Measurements from ENCODE around the gene PDCL3. TPM values are rescaled to one million over a fixed set of nuclear protein-coding genes. Genes with fewer than 3 reads are reported as not detected.

The PDCL3 gene
- total RNA-seq, 1 donor from 2014 or later, result 24.9 TPM

GRCh38 chr2:100548771-100549170 is 14.0 kb upstream of the PDCL3 start:
- no peak overlapping the region for H3K4me3 ChIP-seq
- H3K36me3 ChIP-seq, result no peaks in the 10 kb centered on the region
- H3K79me2 ChIP-seq (ENCODE audit: low read depth), result no peaks in the 10 kb centered on the region
- H3K36me3 Mint-ChIP-seq, result no peaks in the 10 kb centered on the region
- no peaks in the 10 kb centered on the region for H3K9me3 ChIP-seq (ENCODE audit: low read depth)
- no peak overlapping the region for H3K4me2 ChIP-seq
- H3K4me1 ChIP-seq, result no peaks in the 10 kb centered on the region
- H3K27ac Mint-ChIP-seq, result no peak overlapping the region
- H3F3A ChIP-seq (ENCODE audit: low read depth), result no peaks in the 10 kb centered on the region
- H3K4me3 Mint-ChIP-seq, result no peak overlapping the region
- TF ChIP-seq EZH2 (IDR thresholded peaks at IDR 0.05) (no peak), EZH2phosphoT487 (IDR thresholded peaks at IDR 0.05) (no peak), CTCF (IDR thresholded peaks at IDR 0.05) (no peak)
- H2AFZ ChIP-seq (replicated peaks), result no peak overlapping the region
- H3K27me3 Mint-ChIP-seq (ENCODE audit: insufficient read depth, low read depth), result peaks cover 9% of the 10 kb centered on the region
- DNase-seq (ENCODE audit: low spot score), result peak; percentile 15
- H4K20me1 ChIP-seq (ENCODE audit: low read depth), result no peaks in the 10 kb centered on the region
- peaks cover 10% of the 10 kb centered on the region for H3K4me1 Mint-ChIP-seq
- H3K9ac ChIP-seq, result no peak overlapping the region
- H3K27me3 ChIP-seq, result no peaks in the 10 kb centered on the region
- no peak overlapping the region for H3K27ac ChIP-seq
- peaks cover 14% of the 10 kb centered on the region for H3K9me3 Mint-ChIP-seq

GRCh38 chr2:100551303-100551702 is 11.5 kb upstream of the PDCL3 start:
- Mint-ChIP-seq H3K9me3 (peaks cover 10% of the 10 kb centered on the region), H3K27ac (no peak overlapping the region), H3K27me3 (ENCODE audit: insufficient read depth, low read depth) (peaks cover 11% of the 10 kb centered on the region), H3K4me1 (peaks cover 10% of the 10 kb centered on the region), H3K4me3 (no peak overlapping the region), H3K36me3 (no peaks in the 10 kb centered on the region)
- no peak overlapping the region for H3K4me3 ChIP-seq
- H3K4me2 ChIP-seq, result no peak overlapping the region
- no peaks in the 10 kb centered on the region for H3F3A ChIP-seq (ENCODE audit: low read depth)
- TF ChIP-seq CTCF (IDR thresholded peaks at IDR 0.05) (no peak), EZH2phosphoT487 (IDR thresholded peaks at IDR 0.05) (no peak), EZH2 (IDR thresholded peaks at IDR 0.05) (no peak)
- H3K9ac ChIP-seq, result no peak overlapping the region
- no peaks in the 10 kb centered on the region for H4K20me1 ChIP-seq (ENCODE audit: low read depth)
- no peaks in the 10 kb centered on the region for H3K79me2 ChIP-seq (ENCODE audit: low read depth)
- H3K36me3 ChIP-seq, result no peaks in the 10 kb centered on the region
- no peak for DNase-seq (ENCODE audit: low spot score)
- H3K4me1 ChIP-seq, result no peaks in the 10 kb centered on the region
- H3K27me3 ChIP-seq, result no peaks in the 10 kb centered on the region
- H3K27ac ChIP-seq, result no peak overlapping the region
- no peaks in the 10 kb centered on the region for H3K9me3 ChIP-seq (ENCODE audit: low read depth)
- H2AFZ ChIP-seq (replicated peaks), result no peak overlapping the region

- Mint-ChIP-seq H3K36me3 (no peaks in the 10 kb centered on the region), H3K27ac (no peak overlapping the region), H3K27me3 (ENCODE audit: insufficient read depth, low read depth) (peaks cover 6% of the 10 kb centered on the region), H3K9me3 (peaks cover 5% of the 10 kb centered on the region), H3K4me3 (no peak overlapping the region), H3K4me1 (no peaks in the 10 kb centered on the region)
- H3K9me3 ChIP-seq (ENCODE audit: low read depth), result no peaks in the 10 kb centered on the region
- no peaks in the 10 kb centered on the region for H3K4me1 ChIP-seq
- H3F3A ChIP-seq (ENCODE audit: low read depth), result no peaks in the 10 kb centered on the region
- H3K4me3 ChIP-seq, result no peak overlapping the region
- no peaks in the 10 kb centered on the region for H3K36me3 ChIP-seq
- no peak for TF ChIP-seq EZH2phosphoT487 (IDR thresholded peaks at IDR 0.05)
- no peak for TF ChIP-seq CTCF (IDR thresholded peaks at IDR 0.05)
- H3K27me3 ChIP-seq, result no peaks in the 10 kb centered on the region
- H3K9ac ChIP-seq, result no peak overlapping the region
- no peak overlapping the region for H3K4me2 ChIP-seq
- H3K27ac ChIP-seq, result no peak overlapping the region
- no peaks in the 10 kb centered on the region for H3K79me2 ChIP-seq (ENCODE audit: low read depth)
- no peak overlapping the region for H2AFZ ChIP-seq (replicated peaks)
- no peak for DNase-seq (ENCODE audit: low spot score)
- no peaks in the 10 kb centered on the region for H4K20me1 ChIP-seq (ENCODE audit: low read depth)
These were observed 7.9 kb upstream of the PDCL3 start for GRCh38 chr2:100554798-100555407.
